Lower leg skin (tissue), 4 donors: ENCODE results near the gene SKIL. TPM values are rescaled to one million over a fixed set of nuclear protein-coding genes. Genes with fewer than 3 reads are reported as not detected.

Experiments used
- DNase-seq, 2 donors: peaks; one replicate each; pipeline ENCODE4 v3.0.0-alpha.2; 2019; ENCODE audit warnings: low spot score in 2 of 2
- H3K4me3 ChIP-seq: fragments of 200-600 bp; sonication (generic); 2 replicates; pipeline ENCODE4 v1.5.1; 2017; ENCODE audit warnings: mild to moderate bottlenecking, low read depth; ENCODE audit not compliant: poor library complexity, severe bottlenecking
- POLR2A ChIP-seq, 2 donors: fragments of 450-650 bp; IDR thresholded peaks; one replicate each; pipeline ENCODE4 v1.6.1; 2016 to 2017; ENCODE audit warnings: antibody characterized with exemption in 2 of 2, mild to moderate bottlenecking in 1 of 2, moderate library complexity in 1 of 2
- WGBS, 2 donors: methylation state at CpG; one replicate each; pipeline ENCODE4 v1.1.5; 2018; 5-methylcytosine and 5-hydroxymethylcytosine counted together
- intact Hi-C: fragments of 100-400 bp; cut with DNase I; formaldehyde crosslinking; loops from one replicate; pipeline ENCODE4 v1.15.0; 2023; ENCODE audit warnings: low total_unique reads
- total RNA-seq, 4 donors: library from RNA; depleted of rRNA; stranded (reverse); fragments of >200 nt; gene quantifications; one replicate each; pipeline ENCODE4 v1.1.0, GENCODE V29; 2016
- TF ChIP-seq, protein P1 (sequence below), 3 donors: fragments of 450-650 bp; IDR thresholded peaks; one replicate each; pipeline ENCODE4 v1.5.1; 2016; ENCODE audit warnings: antibody characterized with exemption in 3 of 3, mild to moderate bottlenecking in 3 of 3, moderate library complexity in 2 of 3

The SKIL gene
- total RNA-seq, 4 donors from 2014 or later, result 26.9 to 32.2 (median 29.8) TPM

- TF ChIP-seq, protein P1, sequence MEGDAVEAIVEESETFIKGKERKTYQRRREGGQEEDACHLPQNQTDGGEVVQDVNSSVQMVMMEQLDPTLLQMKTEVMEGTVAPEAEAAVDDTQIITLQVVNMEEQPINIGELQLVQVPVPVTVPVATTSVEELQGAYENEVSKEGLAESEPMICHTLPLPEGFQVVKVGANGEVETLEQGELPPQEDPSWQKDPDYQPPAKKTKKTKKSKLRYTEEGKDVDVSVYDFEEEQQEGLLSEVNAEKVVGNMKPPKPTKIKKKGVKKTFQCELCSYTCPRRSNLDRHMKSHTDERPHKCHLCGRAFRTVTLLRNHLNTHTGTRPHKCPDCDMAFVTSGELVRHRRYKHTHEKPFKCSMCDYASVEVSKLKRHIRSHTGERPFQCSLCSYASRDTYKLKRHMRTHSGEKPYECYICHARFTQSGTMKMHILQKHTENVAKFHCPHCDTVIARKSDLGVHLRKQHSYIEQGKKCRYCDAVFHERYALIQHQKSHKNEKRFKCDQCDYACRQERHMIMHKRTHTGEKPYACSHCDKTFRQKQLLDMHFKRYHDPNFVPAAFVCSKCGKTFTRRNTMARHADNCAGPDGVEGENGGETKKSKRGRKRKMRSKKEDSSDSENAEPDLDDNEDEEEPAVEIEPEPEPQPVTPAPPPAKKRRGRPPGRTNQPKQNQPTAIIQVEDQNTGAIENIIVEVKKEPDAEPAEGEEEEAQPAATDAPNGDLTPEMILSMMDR (IDR thresholded peaks at IDR 0.05), result no peak
- no peak for TF ChIP-seq POLR2A (IDR thresholded peaks at IDR 0.05)
- intact Hi-C loops, result no loop called here
- H3K4me3 ChIP-seq, result no peak overlapping the region
- no peak for DNase-seq
- 68 to 87% methylated on average over 1 of the region's 1 CpG for WGBS, 2 donors
Observed at GRCh38 chr3:170429050-170429449, 71.5 kb downstream of the SKIL start.

DNA sequence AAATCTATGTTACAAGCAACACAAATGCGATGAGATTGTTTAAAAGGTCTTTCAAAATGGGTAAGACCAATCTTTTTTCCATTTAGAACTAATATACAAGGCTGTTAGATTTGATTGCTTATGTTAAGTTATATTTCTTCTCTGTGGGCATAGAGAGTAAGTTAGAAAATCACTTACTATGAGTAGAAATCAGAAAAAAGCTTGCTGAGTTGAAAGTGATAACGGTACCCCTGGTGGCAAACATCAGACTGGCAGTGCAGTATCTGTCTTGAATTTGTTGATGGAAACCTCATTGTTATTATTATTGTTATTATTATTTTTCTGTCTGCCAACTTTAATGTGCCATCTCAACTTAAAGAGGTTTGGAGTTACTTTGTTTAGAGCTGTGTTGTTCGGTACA lies 73.5 kb downstream of the SKIL start:
- WGBS, 2 donors, result 93 to 95% methylated on average over 3 of the region's 3 CpGs
- DNase-seq, result no peak
- TF ChIP-seq POLR2A (IDR thresholded peaks at IDR 0.05), result no peak
- TF ChIP-seq, protein P1 (IDR thresholded peaks at IDR 0.05), result no peak
- intact Hi-C loops, result no loop called here
- H3K4me3 ChIP-seq, result no peak overlapping the region

GRCh38 chr3:170432416-170432815 lies 74.9 kb downstream of the SKIL start:
- DNase-seq, result no peak
- no peak overlapping the region for H3K4me3 ChIP-seq
- intact Hi-C loops, result no loop called here
- TF ChIP-seq POLR2A (IDR thresholded peaks at IDR 0.05), result no peak
- WGBS, 2 donors, result 98 to 100% methylated on average over 14 of the region's 14 CpGs

DNA sequence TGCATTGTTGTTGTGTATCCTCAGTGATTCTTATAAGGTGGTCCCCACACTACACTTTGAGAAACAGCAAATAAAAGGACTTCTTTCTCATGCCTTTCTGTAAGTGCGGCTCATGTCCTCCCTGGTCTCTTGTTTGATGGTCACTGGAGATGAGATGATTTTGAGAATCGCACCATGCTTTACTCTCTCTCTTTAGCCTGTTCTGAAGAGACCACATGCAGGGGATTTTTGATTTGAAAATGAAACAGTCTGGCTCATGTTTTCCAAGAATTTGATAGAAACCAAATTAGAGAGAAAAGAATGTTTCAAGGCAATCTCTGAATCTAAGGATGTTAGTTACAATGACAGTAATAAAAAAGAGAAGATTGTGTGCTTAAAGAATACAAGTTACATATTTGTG lies 79.2 kb downstream of the SKIL start:
- intact Hi-C loops, result no loop called here
- no peak for DNase-seq
- H3K4me3 ChIP-seq, result no peak overlapping the region
- 93 to 95% methylated on average over 2 of the region's 2 CpGs for WGBS, 2 donors
- TF ChIP-seq, protein P1 (IDR thresholded peaks at IDR 0.05), result no peak
- TF ChIP-seq POLR2A (IDR thresholded peaks at IDR 0.05), result no peak

DNA sequence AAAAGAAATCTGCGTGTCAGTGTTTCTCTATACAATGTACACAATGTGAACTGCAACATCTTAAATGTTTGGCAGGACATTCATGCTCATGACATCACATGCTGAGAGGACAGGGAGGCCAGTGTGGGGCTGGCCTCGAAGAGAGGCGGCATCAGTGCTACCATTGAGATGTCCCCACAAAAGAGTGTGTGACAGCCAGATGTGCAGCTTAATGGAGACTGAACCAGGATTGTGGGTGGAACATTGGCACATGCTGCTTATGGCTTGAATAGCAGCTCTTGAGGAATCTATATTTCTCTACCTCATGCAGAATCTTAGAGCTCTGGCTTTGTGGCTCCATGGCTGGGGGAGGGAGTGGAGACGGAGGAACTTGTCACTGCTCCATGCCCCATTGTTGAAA lies 79.7 kb downstream of the SKIL start:
- no peak for DNase-seq
- intact Hi-C loops, result no loop called here
- TF ChIP-seq POLR2A (IDR thresholded peaks at IDR 0.05), result no peak
- TF ChIP-seq, protein P1 (IDR thresholded peaks at IDR 0.05), result no peak
- WGBS, 2 donors, result 78 to 89% methylated on average over 4 of the region's 4 CpGs
- no peak overlapping the region for H3K4me3 ChIP-seq

- TF ChIP-seq POLR2A (IDR thresholded peaks at IDR 0.05), result no peak
- TF ChIP-seq, protein P1 (IDR thresholded peaks at IDR 0.05), result no peak
- no peak overlapping the region for H3K4me3 ChIP-seq
- WGBS, 2 donors, result 81 to 82% methylated on average over 10 of the region's 10 CpGs
- intact Hi-C loops, result no loop called here
- DNase-seq, result no peak
Observed at GRCh38 chr3:170437696-170438407, 80.3 kb downstream of the SKIL start.
